GDM1 (cell line): ENCODE measurements around the gene TFR2.

Experiments used
- DNase-seq: peaks from one replicate; lab custom pipeline; 2025; lab: John Stamatoyannopoulos, UW

The TFR2 gene

GRCh38 chr7:100572949-100573675 lies 68.2 kb downstream of the TFR2 start:
- no peak for DNase-seq

GRCh38 chr7:100572281-100572948 lies 68.9 kb downstream of the TFR2 start:
- DNase-seq: no peak

GRCh38 chr7:100571829-100572116 lies 69.6 kb downstream of the TFR2 start:
- DNase-seq: no peak

- no peak for DNase-seq
These were observed 70.2 kb downstream of the TFR2 start for GRCh38 chr7:100570954-100571828.
